NCI-H187 treated with DMSO at 0.1 percent for 48 hours (cell line): Measurements from ENCODE around the gene PSMB3.

Source experiments
- DNase-seq: peaks from one replicate; lab custom pipeline; 2025; lab: John Stamatoyannopoulos, UW

The PSMB3 gene

GRCh38 chr17:38797158-38797490, 44.6 kb downstream of the PSMB3 start:
- DNase-seq, result no peak

- DNase-seq, result no peak
Observed at GRCh38 chr17:38797828-38798227, 45.3 kb downstream of the PSMB3 start.

DNA sequence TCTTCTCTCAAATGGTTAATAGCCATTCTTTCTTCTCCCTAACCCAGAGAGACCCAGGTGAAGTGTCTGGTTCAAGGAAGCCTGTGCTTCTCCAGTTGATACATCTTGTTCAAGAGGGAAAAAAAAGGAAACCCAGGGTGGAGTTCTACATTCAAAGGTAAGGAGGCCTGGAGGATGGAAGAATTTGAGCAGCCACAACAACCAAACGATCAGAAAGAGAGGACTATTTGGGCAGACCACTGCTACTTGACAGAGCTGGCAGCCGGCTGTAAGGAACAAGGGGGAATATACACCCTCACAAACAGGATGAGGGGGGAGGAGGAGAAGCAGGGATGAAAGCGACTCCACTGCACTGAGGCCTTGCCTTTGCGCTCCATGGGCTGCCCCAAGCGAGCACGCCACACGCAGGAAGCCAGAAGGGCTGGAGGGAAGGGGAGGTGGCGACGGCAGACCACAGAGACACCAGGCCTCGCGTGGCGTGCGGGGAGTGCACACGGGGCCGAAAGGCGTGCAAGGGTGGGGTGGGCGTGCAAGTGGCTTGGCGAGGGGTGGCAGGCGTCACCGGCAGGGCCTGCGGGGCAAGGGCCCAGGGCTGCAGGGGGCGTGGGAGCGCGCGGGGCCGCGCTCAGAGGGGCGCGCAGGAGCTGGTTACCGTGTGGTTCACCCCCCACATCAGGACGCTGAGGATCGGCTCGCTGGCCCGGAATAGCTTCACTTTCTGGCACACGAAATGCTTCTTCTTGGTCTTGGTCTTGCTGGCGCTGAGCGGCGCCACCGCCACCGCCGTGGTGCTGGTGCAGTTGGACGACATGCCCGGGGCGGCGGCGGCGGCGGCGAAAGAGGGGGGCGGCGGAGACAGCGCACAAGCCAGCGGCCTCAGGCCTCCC, 46.3 kb downstream of the PSMB3 start:
- no peak for DNase-seq

DNA sequence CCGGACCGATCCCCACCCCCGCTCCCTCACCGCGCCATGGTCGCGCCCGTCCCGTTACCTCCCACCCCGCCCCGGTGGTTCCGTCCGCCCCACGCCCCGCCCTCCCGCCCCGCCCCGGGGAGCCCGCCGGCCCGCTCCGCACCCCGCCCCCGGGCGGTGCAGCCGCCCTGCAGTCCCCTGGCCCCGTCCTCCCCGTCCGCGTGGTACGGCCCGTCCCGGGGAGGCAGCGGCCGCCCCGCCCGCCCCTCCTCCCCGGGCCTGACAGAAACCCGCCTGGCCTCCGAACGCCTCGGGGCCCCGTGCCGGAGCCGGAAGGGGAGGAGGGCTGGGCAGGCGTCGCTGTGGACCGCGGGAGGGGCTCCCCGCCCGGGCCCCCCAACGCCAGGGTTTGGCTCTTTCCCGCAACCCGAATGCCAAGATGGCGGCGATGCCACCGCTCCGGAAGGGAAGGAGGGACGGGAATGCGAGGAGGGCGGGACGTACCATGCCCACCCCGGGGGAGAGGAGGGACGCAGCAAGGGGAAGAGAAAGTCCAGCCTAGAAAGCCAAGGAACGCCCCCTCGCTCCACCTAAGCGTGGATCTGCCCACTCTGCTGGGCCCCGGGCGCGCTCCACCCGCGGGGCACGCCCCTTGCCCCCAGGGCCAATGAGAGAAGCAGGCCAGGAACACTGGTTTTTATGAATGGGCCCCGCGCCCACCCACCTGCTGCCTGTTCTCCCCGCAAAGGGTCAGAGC, 47.1 kb downstream of the PSMB3 start, which contains the start of gene PIP4K2B:
PIP4K2B (minus strand) TSS at position 56 of the 736 bp plus-strand sequence. CDS start 132 bp downstream, outside the sequence.
- DNase-seq, result peak; percentile 86

GRCh38 chr17:38800237-38800760, 47.8 kb downstream of the PSMB3 start:
- no peak for DNase-seq

DNA sequence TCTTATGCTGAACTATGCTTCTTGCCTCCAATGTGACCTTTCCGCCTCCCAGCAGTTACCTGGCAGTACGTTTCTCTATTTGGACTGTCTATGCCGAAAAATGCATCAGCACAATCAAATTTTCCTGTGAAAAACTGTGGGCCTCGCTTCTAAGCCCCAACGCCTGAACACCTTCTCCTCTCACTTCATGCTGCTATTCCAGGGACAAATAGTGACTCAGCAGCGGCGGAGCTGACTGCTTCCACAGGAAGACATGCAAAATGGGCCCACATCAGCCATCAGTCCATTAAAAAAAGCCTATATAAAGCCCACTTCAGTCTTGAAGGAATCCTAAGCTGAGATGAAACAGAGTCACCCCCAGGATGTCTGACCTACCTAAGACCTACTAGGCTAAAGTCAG, 57.3 kb downstream of the PSMB3 start:
- no peak for DNase-seq
